ENCODE data around the gene UTP15. TPM values are rescaled to one million over a fixed set of nuclear protein-coding genes. Genes with fewer than 3 reads are reported as not detected.

The UTP15 gene
- total and polyA plus RNA-seq, 2 of the 4 experiments (the other 2 are of a cell fraction) = 11.4 to 28.0 TPM

GRCh38 chr5:73534011-73534644 lies 31.4 kb upstream of the UTP15 start:
- H2BK5ac ChIP-seq (ENCODE audit: low read depth, low read length, poor library complexity, severe bottlenecking) = no peak overlapping the region
- in situ Hi-C loops (cut with MboI; ENCODE audit: low sequenced_read_pairs) (no loop called here), intact Hi-C loops (cut with micrococcal nuclease) (no loop called here), dilution Hi-C loops (cut with HindIII; ENCODE audit: low sequenced_read_pairs, unreplicated experiment) (no loop called here)
- no peaks in the 10 kb centered on the region for H3K36me3 ChIP-seq (ENCODE audit: control insufficient read depth, insufficient read depth, low read length)
- H4K5ac ChIP-seq (ENCODE audit: low read depth, low read length) = no peak overlapping the region
- H2BK15ac ChIP-seq (ENCODE audit: low read depth, low read length) = no peak overlapping the region
- no peak overlapping the region for H4K8ac ChIP-seq (ENCODE audit: low read depth in 2 of 2, low read length in 2 of 2)
- no peak overlapping the region for H2AK9ac ChIP-seq (replicated peaks; ENCODE audit: low read depth, low read length, poor library complexity)
- H3K18ac ChIP-seq (ENCODE audit: low read depth, low read length) = no peak overlapping the region
- H3K4ac ChIP-seq (ENCODE audit: low read depth, low read length) = no peak overlapping the region
- no peaks in the 10 kb centered on the region for H3K9me3 ChIP-seq (ENCODE audit: control insufficient read depth, insufficient read depth, low read length)
- DNase-seq (peak; percentile 76), ATAC-seq (ENCODE audit: low read depth) (peak; percentile 34; the same call in 1 of the 2 replicates)
- no peak overlapping the region; the same call in 1 of the 2 replicates for H3K14ac ChIP-seq (replicated peaks; ENCODE audit: low read depth, low read length)
- H3K9ac ChIP-seq (ENCODE audit: low read depth, low read length) = no peak overlapping the region
- no peak overlapping the region for H3K27ac ChIP-seq (ENCODE audit: insufficient read depth, low read length)
- 35% methylated on average over 2 of the region's 5 CpGs; no CpG with 5 or more reads in 1 of the 2 experiments for WGBS, 2 experiments (ENCODE audit: extremely low coverage in 2 of 2, insufficient read length in 1 of 2)
- H2AK5ac ChIP-seq (ENCODE audit: low read depth, low read length) = no peak overlapping the region
- H4K91ac ChIP-seq (ENCODE audit: insufficient read depth, low read depth, low read length) = no peak overlapping the region
- no peak overlapping the region for H3K23ac ChIP-seq (ENCODE audit: low read depth, low read length)
- CTCF ChIA-PET = no interaction called here
- no peak overlapping the region for H3K4me3 ChIP-seq (ENCODE audit: insufficient read depth, low read depth, low read length)
- no peaks in the 10 kb centered on the region for H4K20me1 ChIP-seq (ENCODE audit: insufficient read depth, low read length)
- H3K79me1 ChIP-seq (ENCODE audit: low read depth in 1 of 2, low read length in 2 of 2) = no peaks in the 10 kb centered on the region
- 0 out of 2 replicates have a peak, but pooled peaks have one; percentile 18 for TF ChIP-seq MXI1 (IDR thresholded peaks at IDR 0.05; ENCODE audit: borderline replicate concordance, low read depth, low read length)
- TF ChIP-seq CEBPB (IDR thresholded peaks at IDR 0.05; ENCODE audit: low read depth, low read length) = no peak
- no peak overlapping the region for H2BK20ac ChIP-seq (ENCODE audit: low read depth, low read length)
- no TSS peak for BruUV-seq (replicated peaks)
- H3K4me1 ChIP-seq (ENCODE audit: control insufficient read depth, insufficient read depth, low read length) = no peaks in the 10 kb centered on the region; the same call in 1 of the 2 replicates
- H3K56ac ChIP-seq (ENCODE audit: extremely low read depth, insufficient read depth, low read length) = no peak overlapping the region
- H2BK120ac ChIP-seq (ENCODE audit: low read depth, low read length) = no peak overlapping the region
- H2AFZ ChIP-seq (replicated peaks; ENCODE audit: low read length, poor library complexity) = no peak overlapping the region
- H3K9me1 ChIP-seq (ENCODE audit: insufficient read depth, low read length) = 0 out of 2 replicates have a peak, but pooled peaks cover under 1% of the 10 kb centered on the region
- no peak overlapping the region for H3K4me2 ChIP-seq (ENCODE audit: low read depth, low read length)
- H3K27me3 ChIP-seq (ENCODE audit: control insufficient read depth, insufficient read depth, low read length) = no peaks in the 10 kb centered on the region
- POLR2A ChIA-PET (ENCODE audit: unreplicated experiment) = no interaction called here

Measured in IMR-90 (cell line).